ENCODE data around the gene GNAO1.
A peak's percentile ranks its signal among the peaks of the same experiment; 100 is the strongest.

GNAO1 gene

DNA sequence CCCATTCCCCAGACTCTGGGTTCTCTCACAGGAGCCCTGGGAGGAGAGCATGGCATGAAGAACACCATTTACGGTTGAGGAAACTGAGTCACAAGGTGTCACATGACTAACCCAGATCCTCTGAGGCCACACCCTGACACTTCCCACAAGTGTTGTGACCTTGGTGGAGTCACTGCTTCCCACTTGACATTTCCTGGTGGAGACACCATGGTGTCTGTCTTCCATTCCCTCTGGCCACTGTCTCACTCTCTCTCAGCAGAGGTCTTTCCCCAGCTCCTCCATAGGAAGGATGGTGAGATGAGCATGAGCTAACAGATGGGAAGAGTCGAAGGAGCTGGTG, 116.2 kb downstream of the GNAO1 start:
- DNase-seq (ENCODE audit: low read depth in 2 of 2, low spot score in 1 of 2), result no peak

DNA sequence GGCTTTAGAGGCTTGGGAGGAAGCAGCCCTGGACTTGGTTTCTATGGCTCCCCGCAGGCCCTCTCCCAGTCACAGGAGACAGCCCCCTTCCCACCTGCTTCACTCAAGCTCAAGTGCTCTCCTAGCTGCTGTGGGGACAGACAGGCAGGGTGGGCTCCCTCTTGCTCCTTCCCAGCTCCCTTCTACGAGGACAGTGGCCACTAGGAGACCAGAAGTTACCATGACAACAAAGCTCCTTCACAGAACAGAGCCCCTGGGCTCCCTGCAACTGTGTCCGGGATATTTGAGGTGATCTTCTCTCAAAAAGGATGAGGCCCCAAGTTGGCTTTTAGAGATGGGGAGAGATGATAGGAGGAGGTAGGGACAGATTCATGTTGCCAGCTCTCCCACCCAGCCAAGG, 117.7 kb downstream of the GNAO1 start:
- no peak for DNase-seq (ENCODE audit: low read depth in 2 of 2, low spot score in 1 of 2)

- DNase-seq (ENCODE audit: low read depth in 2 of 2, low spot score in 1 of 2), result no peak
These were observed 119.4 kb downstream of the GNAO1 start for GRCh38 chr16:56310690-56311089.

- DNase-seq (ENCODE audit: low read depth in 2 of 2, low spot score in 1 of 2), result no peak
These were observed 120.1 kb downstream of the GNAO1 start for GRCh38 chr16:56311208-56312027.

DNA sequence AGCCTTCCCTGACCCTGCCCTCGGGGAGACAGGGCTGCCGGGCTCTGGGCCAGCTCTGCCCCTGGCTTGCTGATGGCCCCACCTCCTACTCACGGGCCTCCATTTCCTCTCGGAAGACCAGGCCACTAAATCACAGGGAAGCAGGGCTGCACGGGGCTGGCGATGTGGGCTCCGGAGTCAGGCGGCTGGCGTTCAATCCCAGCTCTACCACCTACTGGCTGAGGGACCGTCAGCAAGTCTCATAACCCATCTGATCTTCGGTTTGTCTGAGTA, 120.7 kb downstream of the GNAO1 start:
- DNase-seq (ENCODE audit: low read depth in 2 of 2, low spot score in 1 of 2), result no peak

GRCh38 chr16:56312556-56312955, 121.3 kb downstream of the GNAO1 start:
- no peak for DNase-seq (ENCODE audit: low read depth in 2 of 2, low spot score in 1 of 2)

DNA sequence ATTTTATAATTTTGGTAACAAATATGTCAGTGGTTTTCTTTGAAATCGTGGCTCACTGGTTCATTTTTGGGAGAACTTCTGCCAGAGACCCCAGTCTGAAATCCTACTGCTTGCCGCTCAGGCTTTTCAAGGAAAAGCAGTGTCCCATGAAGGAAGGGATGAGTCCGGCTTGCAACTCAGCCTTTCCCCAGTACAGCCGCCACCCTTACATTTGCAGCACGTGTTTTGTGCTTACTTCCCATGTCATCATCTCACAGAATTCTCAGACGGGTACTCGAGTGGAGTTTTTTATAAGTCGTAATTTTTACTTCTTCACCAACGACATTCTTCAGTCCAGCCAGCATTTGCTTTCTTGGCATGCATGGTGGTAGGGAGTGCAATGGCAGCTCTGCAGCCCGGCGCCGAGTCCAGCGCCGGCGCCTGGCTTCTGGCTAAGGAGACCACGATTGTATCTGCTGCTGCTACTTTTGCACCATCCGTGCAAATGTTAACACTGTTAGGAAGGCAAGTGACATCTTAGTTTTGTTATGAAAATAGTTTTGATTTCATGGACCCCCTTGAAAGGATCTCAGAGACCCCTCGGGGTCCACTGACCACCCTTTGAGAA, 123.1 kb downstream of the GNAO1 start:
- DNase-seq (ENCODE audit: low read depth in 2 of 2, low spot score in 1 of 2), result no peak

DNA sequence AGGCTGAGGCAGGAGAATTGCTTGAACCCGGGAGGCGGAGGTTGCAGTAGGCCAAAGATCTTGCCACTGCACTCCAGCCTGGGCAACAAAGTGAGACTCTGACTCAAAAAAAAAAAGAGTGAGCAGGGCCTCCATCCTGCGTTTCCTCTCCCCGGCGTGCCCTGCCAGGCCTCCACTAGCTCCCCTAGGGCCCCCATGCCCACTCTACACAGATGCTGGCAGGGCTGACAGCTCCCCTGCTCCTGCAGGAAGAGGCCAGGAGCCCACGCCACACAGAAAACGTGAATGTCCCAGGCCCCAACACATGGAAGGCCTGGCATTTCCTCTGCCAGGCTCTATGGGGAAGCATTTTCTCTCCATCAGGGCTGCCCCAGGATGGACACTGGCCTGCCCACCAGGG, 124.7 kb downstream of the GNAO1 start:
- no peak for DNase-seq (ENCODE audit: low read depth in 2 of 2, low spot score in 1 of 2)

DNA sequence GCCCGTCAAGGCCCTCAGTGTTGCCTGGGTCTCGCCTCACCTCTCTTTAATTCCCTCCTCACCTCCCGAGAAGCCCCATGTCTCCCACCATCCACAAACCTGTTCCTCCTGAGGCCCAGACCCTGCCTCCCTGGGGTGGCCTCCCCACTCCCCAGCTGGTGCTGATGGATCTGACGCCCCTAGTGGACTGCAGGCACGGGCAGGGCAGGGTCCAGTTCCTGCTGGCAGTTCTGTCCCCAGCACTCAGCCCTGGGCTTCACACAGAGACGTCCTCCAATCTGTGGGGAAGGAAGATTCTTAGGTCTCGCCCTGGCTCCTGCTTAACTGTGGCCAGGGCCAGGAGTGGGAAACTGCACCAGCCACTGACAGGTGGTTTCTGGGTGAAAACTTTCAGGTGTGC, 125.3 kb downstream of the GNAO1 start:
- DNase-seq (ENCODE audit: low read depth in 2 of 2, low spot score in 1 of 2), result no peak

- peak; percentile 32 to 51 for DNase-seq (ENCODE audit: low read depth in 2 of 2, low spot score in 1 of 2)
These were observed 126.9 kb downstream of the GNAO1 start for GRCh38 chr16:56317998-56318826.

GRCh38 chr16:56318827-56319140, 127.5 kb downstream of the GNAO1 start:
- DNase-seq (ENCODE audit: low read depth in 2 of 2, low spot score in 1 of 2), result no peak

DNA sequence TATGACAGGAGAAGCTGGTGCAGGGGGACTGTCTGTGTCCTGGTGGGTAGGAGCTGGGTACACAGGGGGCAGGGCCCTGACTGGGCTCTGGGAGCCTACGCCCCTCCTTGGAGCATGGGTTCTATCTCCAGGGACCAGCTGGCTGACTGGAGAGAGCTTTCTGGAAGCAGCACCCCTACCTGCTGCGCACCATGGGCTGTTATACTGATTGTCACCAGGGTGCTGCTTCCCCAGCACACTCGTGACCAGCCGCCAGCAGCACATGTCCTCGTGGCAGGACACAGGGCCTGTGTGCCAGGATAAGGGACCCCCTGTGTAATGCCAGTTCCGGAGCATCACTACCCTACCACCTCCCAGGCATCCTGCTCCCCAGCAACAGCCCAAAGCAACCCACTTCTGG, 128.1 kb downstream of the GNAO1 start:
- DNase-seq (ENCODE audit: low read depth in 2 of 2, low spot score in 1 of 2), result no peak

- no peak for DNase-seq (ENCODE audit: low read depth in 2 of 2, low spot score in 1 of 2)
These were observed 128.8 kb downstream of the GNAO1 start for GRCh38 chr16:56320056-56320455.

- DNase-seq (ENCODE audit: low read depth in 2 of 2, low spot score in 1 of 2), result no peak
These were observed 129.7 kb downstream of the GNAO1 start for GRCh38 chr16:56320811-56321558.

- no peak for DNase-seq (ENCODE audit: low read depth in 2 of 2, low spot score in 1 of 2)
These were observed 130.3 kb downstream of the GNAO1 start for GRCh38 chr16:56321571-56321970.

GRCh38 chr16:56324406-56324805, 133.1 kb downstream of the GNAO1 start:
- DNase-seq (ENCODE audit: low read depth in 2 of 2, low spot score in 1 of 2), result no peak

DNA sequence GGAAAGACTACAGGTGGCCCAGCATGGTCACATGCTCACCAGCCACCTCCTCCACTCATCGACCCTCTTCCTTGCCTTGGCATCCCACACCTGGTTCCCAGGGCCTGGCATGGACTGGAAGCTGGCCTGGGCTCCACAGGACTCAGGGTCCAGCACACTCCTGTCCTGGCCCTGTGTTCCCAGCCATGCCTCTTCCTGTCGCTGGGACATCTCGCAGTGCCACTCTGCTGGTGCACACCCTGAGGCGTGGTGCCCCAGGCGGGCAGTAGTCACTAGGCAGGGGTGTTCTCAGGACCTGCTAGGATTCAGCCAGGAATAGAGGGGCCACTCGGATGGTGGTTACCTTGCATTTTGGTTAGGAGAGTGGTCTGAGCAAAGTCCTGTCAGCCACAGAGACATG, 134.7 kb downstream of the GNAO1 start:
- DNase-seq (ENCODE audit: low read depth in 2 of 2, low spot score in 1 of 2), result no peak

GRCh38 chr16:56327071-56327928, 136.0 kb downstream of the GNAO1 start:
- DNase-seq (ENCODE audit: low read depth in 2 of 2, low spot score in 1 of 2), result no peak

DNA sequence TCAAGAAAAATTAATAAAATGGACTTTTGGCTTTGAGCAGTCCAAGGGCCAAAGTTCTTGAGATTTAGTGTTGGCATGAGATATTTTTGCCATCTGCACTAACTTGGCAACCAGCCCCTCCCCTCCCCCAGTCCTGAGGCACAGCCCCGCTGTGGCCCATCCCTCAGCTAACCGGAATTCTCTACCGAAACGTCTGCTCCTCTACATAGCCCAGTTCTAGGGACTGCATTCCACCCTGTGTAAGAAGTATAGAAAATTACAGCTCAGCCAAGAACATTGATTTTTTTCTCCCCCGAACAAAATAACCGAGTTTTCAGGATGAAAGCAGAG, 136.6 kb downstream of the GNAO1 start:
- DNase-seq (ENCODE audit: low read depth in 2 of 2, low spot score in 1 of 2), result no peak

- no peak for DNase-seq (ENCODE audit: low read depth in 2 of 2, low spot score in 1 of 2)
These were observed 137.2 kb downstream of the GNAO1 start for GRCh38 chr16:56328276-56329022.

All from stimulated activated CD8-positive, alpha-beta memory T cell treated with anti-CD3 and anti-CD28 coated beads, Interleukin-4, amount 100 ng/mL, for 4 hours (primary cell).